HG03135 (cell line): ENCODE results near the gene ATP9B.
A peak's percentile ranks its signal among the peaks of the same experiment; 100 is the strongest.
"Not testable (repeated sequence)": the region's sequence is repeated elsewhere in the genome, so short reads cannot be mapped to it uniquely, and the experiment has no call there.

Experiments used
- ATAC-seq: cut with Tn5 transposase; IDR thresholded peaks from one replicate; pipeline ENCODE4 v1.9.1; 2021; ENCODE audit warnings: mild to moderate bottlenecking, moderate library complexity; ENCODE audit not compliant: unreplicated experiment

Gene ATP9B

GRCh38 chr18:79227621-79228020 lies 158.4 kb downstream of the ATP9B start:
- no peak for ATAC-seq

- ATAC-seq, result no peak
Observed at GRCh38 chr18:79229431-79229830, 160.2 kb downstream of the ATP9B start.

GRCh38 chr18:79234438-79234837 lies 165.2 kb downstream of the ATP9B start:
- ATAC-seq, result no peak

- ATAC-seq, result no peak
Observed at GRCh38 chr18:79239631-79240030, 170.4 kb downstream of the ATP9B start.

- ATAC-seq, result no peak
Observed at GRCh38 chr18:79241755-79242154, 172.6 kb downstream of the ATP9B start.

- ATAC-seq, result no peak
Observed at GRCh38 chr18:79242246-79242645, 173.1 kb downstream of the ATP9B start.

- no peak for ATAC-seq
Observed at GRCh38 chr18:79245517-79246001, 176.4 kb downstream of the ATP9B start.

GRCh38 chr18:79246309-79247108 lies 177.3 kb downstream of the ATP9B start:
- ATAC-seq, result peak; percentile 92

- ATAC-seq, result no peak
Observed at GRCh38 chr18:79248495-79249060, 179.4 kb downstream of the ATP9B start.

- ATAC-seq, result no peak
Observed at GRCh38 chr18:79250301-79250981, 181.2 kb downstream of the ATP9B start.

- ATAC-seq, result no peak
Observed at GRCh38 chr18:79251021-79251420, 181.8 kb downstream of the ATP9B start.

GRCh38 chr18:79252904-79253633 lies 183.9 kb downstream of the ATP9B start:
- no peak for ATAC-seq

GRCh38 chr18:79257480-79257879 lies 188.3 kb downstream of the ATP9B start:
- ATAC-seq, result no peak

- ATAC-seq, result no peak
Observed at GRCh38 chr18:79258447-79258846, 189.3 kb downstream of the ATP9B start.

GRCh38 chr18:79259218-79259617 lies 190.0 kb downstream of the ATP9B start:
- no peak for ATAC-seq

- ATAC-seq, result no peak
Observed at GRCh38 chr18:79260023-79260422, 190.8 kb downstream of the ATP9B start.

GRCh38 chr18:79260510-79260909 lies 191.3 kb downstream of the ATP9B start:
- ATAC-seq, result no peak

GRCh38 chr18:79265068-79265467 lies 195.9 kb downstream of the ATP9B start:
- not testable (repeated sequence) for ATAC-seq

GRCh38 chr18:79271812-79272211 lies 202.6 kb downstream of the ATP9B start:
- not testable (repeated sequence) for ATAC-seq

GRCh38 chr18:79272916-79273315 lies 203.7 kb downstream of the ATP9B start:
- no peak for ATAC-seq

- no peak for ATAC-seq
Observed at GRCh38 chr18:79274823-79275222, 205.6 kb downstream of the ATP9B start.
